Lower leg skin (tissue), 3 donors: ENCODE measurements around the gene LCN9.

Experiments used
- CTCF ChIP-seq, 3 donors: fragments of 450-650 bp; IDR thresholded peaks; one replicate each; pipeline ENCODE4 v1.5.1; 2016; ENCODE audit warnings: antibody characterized with exemption in 3 of 3, mild to moderate bottlenecking in 3 of 3, moderate library complexity in 2 of 3
- POLR2A ChIP-seq, 2 donors: fragments of 450-650 bp; IDR thresholded peaks; one replicate each; pipeline ENCODE4 v1.6.1; 2016 to 2017; ENCODE audit warnings: antibody characterized with exemption in 2 of 2, mild to moderate bottlenecking in 1 of 2, moderate library complexity in 1 of 2

DNA sequence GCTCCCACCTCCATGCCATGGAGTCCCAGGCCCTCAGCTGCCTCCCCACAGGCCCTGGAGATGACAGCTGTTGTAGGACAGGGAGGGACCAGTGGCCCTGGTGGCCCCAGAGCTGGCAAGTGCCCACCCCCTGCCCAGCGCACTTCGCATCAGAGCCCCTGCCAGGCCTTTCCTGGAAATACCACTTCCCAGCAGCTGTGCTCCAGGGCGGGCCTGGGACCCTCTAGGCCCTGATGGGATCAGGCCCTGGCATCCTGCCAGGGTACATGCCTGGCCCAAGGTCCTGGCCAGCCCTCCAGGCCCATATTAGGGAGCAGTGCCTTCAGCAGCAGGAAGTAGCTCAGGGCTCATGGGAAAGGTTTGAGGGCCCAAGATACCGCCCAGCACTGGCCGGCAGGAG, 41.4 kb downstream of the LCN9 start:
- TF ChIP-seq CTCF (IDR thresholded peaks at IDR 0.05) (no peak), POLR2A (IDR thresholded peaks at IDR 0.05) (no peak)
